ENCODE data around the gene RTBDN. TPM values are rescaled to one million over a fixed set of nuclear protein-coding genes. Genes with fewer than 3 reads are reported as not detected.

RTBDN gene
- total RNA-seq, 1 donor from 2014 or later, result 0.21 TPM

- DNase-seq (ENCODE audit: low read depth), result no peak
- H3K27me3 ChIP-seq (ENCODE audit: control insufficient read depth, insufficient read depth, low read length), result peaks cover 7% of the 10 kb centered on the region
- H3K36me3 ChIP-seq (ENCODE audit: control insufficient read depth, insufficient read depth, low read length), result no peaks in the 10 kb centered on the region
- no peak for TF ChIP-seq CTCF (IDR thresholded peaks at IDR 0.05; ENCODE audit: insufficient read depth, low read length, poor library complexity, severe bottlenecking)
- no peak overlapping the region for H3K4me3 ChIP-seq (ENCODE audit: low read depth, low read length)
Observed at GRCh38 chr19:12873891-12874745, 39.7 kb upstream of the RTBDN start.

- H3K4me3 ChIP-seq (ENCODE audit: low read depth, low read length), result peak overlapping the region; percentile 24
Observed at GRCh38 chr19:12872941-12873890, 38.8 kb upstream of the RTBDN start.

GRCh38 chr19:12872255-12872654 lies 37.9 kb upstream of the RTBDN start:
- no peak for TF ChIP-seq CTCF (IDR thresholded peaks at IDR 0.05; ENCODE audit: insufficient read depth, low read length, poor library complexity, severe bottlenecking)
- DNase-seq (ENCODE audit: low read depth), result no peak

More at GRCh38 chr19:12872941-12873890, 38.8 kb upstream of the RTBDN start:
- no peak for TF ChIP-seq CTCF (IDR thresholded peaks at IDR 0.05; ENCODE audit: insufficient read depth, low read length, poor library complexity, severe bottlenecking)
- H3K36me3 ChIP-seq (ENCODE audit: control insufficient read depth, insufficient read depth, low read length), result no peaks in the 10 kb centered on the region
- peak; percentile 47 for DNase-seq (ENCODE audit: low read depth)
- peaks cover 7% of the 10 kb centered on the region for H3K27me3 ChIP-seq (ENCODE audit: control insufficient read depth, insufficient read depth, low read length)

GRCh38 chr19:12871681-12872080 lies 37.3 kb upstream of the RTBDN start:
- DNase-seq (ENCODE audit: low read depth), result no peak
- Histone ChIP-seq H3K27me3 (ENCODE audit: control insufficient read depth, insufficient read depth, low read length) (peaks cover 9% of the 10 kb centered on the region), H3K36me3 (ENCODE audit: control insufficient read depth, insufficient read depth, low read length) (no peaks in the 10 kb centered on the region), H3K4me3 (ENCODE audit: low read depth, low read length) (no peak overlapping the region)
- TF ChIP-seq CTCF (IDR thresholded peaks at IDR 0.05; ENCODE audit: insufficient read depth, low read length, poor library complexity, severe bottlenecking), result no peak

More at GRCh38 chr19:12872255-12872654, 37.9 kb upstream of the RTBDN start:
- H3K4me3 ChIP-seq (ENCODE audit: low read depth, low read length), result no peak overlapping the region
- no peaks in the 10 kb centered on the region for H3K36me3 ChIP-seq (ENCODE audit: control insufficient read depth, insufficient read depth, low read length)
- H3K27me3 ChIP-seq (ENCODE audit: control insufficient read depth, insufficient read depth, low read length), result peaks cover 8% of the 10 kb centered on the region

GRCh38 chr19:12868540-12869112 lies 34.2 kb upstream of the RTBDN start:
- TF ChIP-seq CTCF (IDR thresholded peaks at IDR 0.05; ENCODE audit: insufficient read depth, low read length, poor library complexity, severe bottlenecking), result no peak
- peaks cover 7% of the 10 kb centered on the region for H3K27me3 ChIP-seq (ENCODE audit: control insufficient read depth, insufficient read depth, low read length)
- H3K36me3 ChIP-seq (ENCODE audit: control insufficient read depth, insufficient read depth, low read length), result no peaks in the 10 kb centered on the region
- DNase-seq (ENCODE audit: low read depth), result no peak
- no peak overlapping the region for H3K4me3 ChIP-seq (ENCODE audit: low read depth, low read length)

Measured in kidney epithelial cell (primary cell).